Muscle of leg (tissue), 11 donors: ENCODE measurements around the gene IMMT. TPM values are rescaled to one million over a fixed set of nuclear protein-coding genes. Genes with fewer than 3 reads are reported as not detected.

Experiments
- DNase-seq: peaks from one replicate; pipeline ENCODE4 v3.0.0; 2013
- H3K27ac ChIP-seq: one replicate; pipeline ENCODE4 v1.5.1; 2013; ENCODE audit warnings: mild to moderate bottlenecking, low read length, control low read depth
- H3K27me3 ChIP-seq: one replicate; pipeline ENCODE4 v1.6.1; 2013; ENCODE audit warnings: low read length; ENCODE audit not compliant: control insufficient read depth, insufficient read depth
- H3K36me3 ChIP-seq: one replicate; pipeline ENCODE4 v1.6.1; 2013; ENCODE audit warnings: low read length; ENCODE audit not compliant: control insufficient read depth, insufficient read depth
- H3K4me1 ChIP-seq: one replicate; pipeline ENCODE4 v1.6.1; 2013; ENCODE audit warnings: low read length; ENCODE audit not compliant: control insufficient read depth, insufficient read depth
- H3K4me3 ChIP-seq: one replicate; pipeline ENCODE4 v1.5.1; 2013; ENCODE audit warnings: low read length, control low read depth
- H3K9me3 ChIP-seq: replicated peaks from 2 replicates; pipeline ENCODE4 v1.6.1; 2013; ENCODE audit warnings: low read depth, low read length; ENCODE audit not compliant: control insufficient read depth
- WGBS: methylation state at CpG from one replicate; pipeline ENCODE4 v1.1.5; 2013; ENCODE audit warnings: missing lambda C conversion rate; ENCODE audit not compliant: insufficient coverage; 5-methylcytosine and 5-hydroxymethylcytosine counted together
- polyA plus RNA-seq, 8 donors: library from polyadenylated mRNA; unstranded; fragments of 120-200 nt; gene quantifications; one replicate each; pipeline versions ENCODE4 v1.2.1 to v1.2.3, GENCODE V29; 2013; ENCODE audit warnings: inconsistent platforms in 1 of 8, low replicate concordance in 1 of 8; ENCODE audit not compliant: insufficient read length in 8 of 8, insufficient read depth in 1 of 8
- total RNA-seq: library from RNA; stranded (reverse); fragments of 120-200 nt; gene quantifications from one replicate; pipeline ENCODE4 v1.2.4, GENCODE V29; 2013

The IMMT gene
- total and polyA plus RNA-seq, 9 donors, result 47.7 to 78.2 (median 67.4) TPM

DNA sequence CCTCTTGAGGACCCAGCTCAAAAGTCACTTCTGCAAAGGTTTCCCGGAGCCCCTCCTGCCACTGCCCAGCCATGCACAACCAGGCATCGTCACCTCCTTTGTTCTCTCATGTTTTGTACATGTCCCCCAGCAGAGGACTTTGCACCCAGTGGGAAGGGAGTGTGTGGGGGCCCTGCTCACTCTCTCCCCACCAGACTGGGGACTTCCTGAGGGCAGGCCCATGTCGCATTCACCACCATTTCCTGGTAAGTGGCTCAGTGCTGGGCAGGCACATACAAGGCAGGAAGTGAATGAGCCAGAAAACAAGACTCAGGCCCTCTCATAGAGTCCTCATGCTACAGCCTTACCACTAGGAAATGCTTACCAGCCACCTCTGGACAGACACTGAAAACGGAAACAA is 22.9 kb upstream of the IMMT start:
- 82% methylated on average over 2 of the region's 4 CpGs for WGBS
- peaks cover 19% of the 10 kb centered on the region for H3K4me1 ChIP-seq

DNA sequence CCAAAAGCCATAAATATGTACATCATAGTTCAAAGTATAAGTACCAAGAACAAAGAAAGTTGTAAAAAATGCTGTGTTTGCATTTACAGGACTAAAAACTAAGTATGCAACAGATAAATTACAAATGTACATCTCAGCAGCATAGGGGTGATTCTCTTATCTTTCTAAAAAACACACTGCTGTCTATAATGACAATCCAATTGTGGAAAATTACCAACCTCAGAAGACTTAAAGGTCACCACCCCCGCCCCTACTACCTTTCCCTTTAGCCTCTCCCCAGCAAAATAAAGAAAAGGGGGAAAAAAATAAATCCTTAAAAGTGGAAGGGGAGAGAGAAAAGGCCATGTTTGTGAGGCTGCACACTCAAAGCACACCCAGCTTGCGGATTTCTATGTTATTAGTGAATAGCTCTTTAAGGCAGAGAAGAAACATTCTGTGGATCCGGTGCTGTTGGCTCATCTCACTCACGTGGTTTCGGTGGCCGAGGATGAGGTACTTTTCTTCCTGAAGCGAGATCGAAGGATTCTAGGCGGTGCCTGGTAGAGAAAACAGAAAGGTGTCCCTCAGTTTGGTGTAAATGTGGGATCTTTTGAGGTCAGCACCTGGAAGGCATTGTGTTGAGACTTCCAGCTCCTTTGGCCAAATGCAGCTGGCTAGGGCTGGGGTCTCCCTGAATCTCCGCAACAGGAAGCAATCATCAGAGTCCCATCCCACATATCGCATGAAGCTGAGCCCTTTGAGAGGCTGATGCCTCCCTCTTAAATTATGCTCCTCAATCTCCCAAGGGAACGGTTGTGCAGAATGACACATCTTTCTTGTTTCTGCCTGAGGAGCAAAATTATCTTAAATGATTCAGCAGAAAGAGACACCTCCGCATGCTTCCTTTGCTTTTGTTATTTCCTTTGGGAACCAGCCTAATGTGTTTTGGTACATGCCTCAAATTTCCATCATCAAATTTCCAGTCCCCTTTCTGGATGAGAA is 21.6 kb upstream of the IMMT start:
- H3K4me3 ChIP-seq, result no peak overlapping the region
- no peaks in the 10 kb centered on the region for H3K9me3 ChIP-seq
- no peak for DNase-seq
- peaks cover 9% of the 10 kb centered on the region for H3K4me1 ChIP-seq
- peaks cover 9% of the 10 kb centered on the region for H3K36me3 ChIP-seq
- H3K27ac ChIP-seq, result no peak overlapping the region
- no peaks in the 10 kb centered on the region for H3K27me3 ChIP-seq
- 45% methylated on average over 12 of the region's 13 CpGs for WGBS

More for the DNA sequence above, 22.9 kb upstream of the IMMT start:
- Histone ChIP-seq H3K27me3 (no peaks in the 10 kb centered on the region), H3K9me3 (no peaks in the 10 kb centered on the region), H3K27ac (no peak overlapping the region), H3K36me3 (peaks cover 6% of the 10 kb centered on the region), H3K4me3 (no peak overlapping the region)
- no peak for DNase-seq

DNA sequence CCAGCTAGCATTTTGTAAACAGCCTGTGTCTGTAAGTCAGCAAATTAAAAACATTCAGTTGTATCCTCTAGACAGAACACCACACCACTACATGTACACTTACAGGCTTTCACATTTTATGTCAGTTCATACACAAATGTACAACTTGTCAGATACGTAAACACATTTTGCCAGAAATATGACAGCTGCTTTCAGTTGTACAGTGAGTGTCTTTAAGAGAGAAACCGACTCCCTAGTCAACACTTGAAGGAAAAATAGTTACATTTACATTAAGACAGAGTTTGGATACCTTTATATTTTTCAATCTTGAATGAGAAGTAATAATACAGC is 19.2 kb upstream of the IMMT start:
- Histone ChIP-seq H3K9me3 (no peaks in the 10 kb centered on the region), H3K4me1 (no peaks in the 10 kb centered on the region), H3K27ac (no peak overlapping the region), H3K36me3 (peaks cover 20% of the 10 kb centered on the region), H3K27me3 (no peaks in the 10 kb centered on the region), H3K4me3 (no peak overlapping the region)
- DNase-seq, result no peak
- WGBS, result no CpG with 5 or more reads among the region's 2 CpGs

DNA sequence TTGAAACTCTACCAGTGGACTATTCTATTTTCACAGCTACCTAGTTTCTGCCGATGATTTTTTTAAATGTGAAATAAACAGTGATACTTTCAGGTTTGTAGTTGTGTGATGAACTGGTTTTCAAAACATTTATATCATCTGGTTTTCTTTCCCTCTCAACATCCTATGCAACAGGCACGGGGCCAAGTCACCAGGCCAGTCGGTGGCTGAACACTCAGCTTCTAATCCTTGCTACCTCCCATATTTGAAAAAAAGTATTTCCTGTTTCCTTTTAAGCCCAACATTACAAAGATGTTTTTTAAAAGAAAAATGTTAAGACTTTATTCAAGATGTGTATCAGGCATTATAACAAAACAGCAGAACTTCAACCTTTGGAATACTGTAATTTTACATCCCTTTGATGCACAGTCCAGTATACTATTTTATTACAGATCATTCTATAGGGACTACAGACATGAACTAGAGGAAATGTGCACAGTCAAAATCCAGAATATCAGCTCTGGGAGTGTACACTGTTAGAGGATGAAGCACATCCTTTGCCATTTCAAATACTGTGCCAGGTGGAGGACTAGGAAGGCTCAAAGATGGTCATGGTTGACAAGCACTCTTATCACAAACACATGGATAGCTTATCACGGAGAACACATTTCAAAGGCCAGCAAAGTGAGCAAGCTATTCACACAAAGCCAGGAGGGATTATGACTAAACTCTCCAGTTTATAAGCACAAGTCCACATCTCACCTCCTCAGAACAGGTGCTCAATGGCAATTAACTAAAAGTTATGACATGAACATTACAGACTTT is 18.6 kb upstream of the IMMT start:
- H3K9me3 ChIP-seq, result no peaks in the 10 kb centered on the region
- no peak overlapping the region for H3K4me3 ChIP-seq
- H3K4me1 ChIP-seq, result no peaks in the 10 kb centered on the region
- H3K36me3 ChIP-seq, result peaks cover 21% of the 10 kb centered on the region
- no peaks in the 10 kb centered on the region for H3K27me3 ChIP-seq
- no peak for DNase-seq
- whole genome bisulfite sequencing, result no CpG with 5 or more reads among the region's 4 CpGs
- no peak overlapping the region for H3K27ac ChIP-seq

DNA sequence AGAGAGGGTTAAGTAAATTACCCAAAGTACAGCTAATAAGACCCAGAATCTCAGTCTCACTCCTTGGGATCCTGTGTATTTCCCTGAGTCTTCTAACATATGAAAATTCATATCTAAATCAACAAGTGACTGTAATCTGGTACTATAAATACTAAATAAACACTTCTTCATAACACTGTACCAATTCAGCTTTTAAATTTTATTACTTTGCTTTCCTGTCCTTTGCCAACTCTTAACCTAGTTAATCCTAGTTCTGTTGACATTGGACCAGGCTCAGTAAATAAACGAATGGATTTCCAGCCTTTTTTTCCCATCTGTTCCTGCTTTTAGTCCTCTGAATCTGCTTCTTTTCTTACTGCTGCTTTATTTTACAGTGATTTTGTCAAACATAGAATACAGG is 17.8 kb upstream of the IMMT start:
- H3K4me1 ChIP-seq, result no peaks in the 10 kb centered on the region
- no CpG with 5 or more reads among the region's 1 CpG for WGBS
- H3K36me3 ChIP-seq, result peaks cover 25% of the 10 kb centered on the region
- H3K27ac ChIP-seq, result no peak overlapping the region
- H3K27me3 ChIP-seq, result no peaks in the 10 kb centered on the region
- no peaks in the 10 kb centered on the region for H3K9me3 ChIP-seq
- H3K4me3 ChIP-seq, result no peak overlapping the region
- DNase-seq, result no peak

DNA sequence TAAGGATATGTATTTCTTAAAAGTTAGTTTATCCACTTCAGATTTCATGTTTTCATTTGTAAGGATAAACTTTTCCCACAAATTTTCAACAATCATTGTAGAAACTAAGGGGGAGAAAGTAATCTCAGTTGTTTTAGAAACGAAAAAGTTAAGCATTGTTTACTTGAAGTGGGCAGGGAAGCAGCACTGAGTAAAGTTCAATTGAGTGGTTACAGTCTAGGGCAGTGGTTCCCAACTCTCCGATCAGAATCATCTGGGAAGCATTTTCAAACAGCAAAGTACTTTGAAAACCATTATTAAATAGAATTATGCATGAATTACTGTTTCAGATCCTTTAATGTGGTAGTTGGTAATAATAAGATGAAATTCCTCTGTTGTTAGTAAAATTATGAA is 16.5 kb upstream of the IMMT start:
- Histone ChIP-seq H3K4me3 (no peak overlapping the region), H3K4me1 (no peaks in the 10 kb centered on the region), H3K27ac (no peak overlapping the region), H3K9me3 (no peaks in the 10 kb centered on the region), H3K36me3 (peaks cover 33% of the 10 kb centered on the region), H3K27me3 (no peaks in the 10 kb centered on the region)
- WGBS, result no CpG with 5 or more reads among the region's 2 CpGs
- DNase-seq, result no peak

DNA sequence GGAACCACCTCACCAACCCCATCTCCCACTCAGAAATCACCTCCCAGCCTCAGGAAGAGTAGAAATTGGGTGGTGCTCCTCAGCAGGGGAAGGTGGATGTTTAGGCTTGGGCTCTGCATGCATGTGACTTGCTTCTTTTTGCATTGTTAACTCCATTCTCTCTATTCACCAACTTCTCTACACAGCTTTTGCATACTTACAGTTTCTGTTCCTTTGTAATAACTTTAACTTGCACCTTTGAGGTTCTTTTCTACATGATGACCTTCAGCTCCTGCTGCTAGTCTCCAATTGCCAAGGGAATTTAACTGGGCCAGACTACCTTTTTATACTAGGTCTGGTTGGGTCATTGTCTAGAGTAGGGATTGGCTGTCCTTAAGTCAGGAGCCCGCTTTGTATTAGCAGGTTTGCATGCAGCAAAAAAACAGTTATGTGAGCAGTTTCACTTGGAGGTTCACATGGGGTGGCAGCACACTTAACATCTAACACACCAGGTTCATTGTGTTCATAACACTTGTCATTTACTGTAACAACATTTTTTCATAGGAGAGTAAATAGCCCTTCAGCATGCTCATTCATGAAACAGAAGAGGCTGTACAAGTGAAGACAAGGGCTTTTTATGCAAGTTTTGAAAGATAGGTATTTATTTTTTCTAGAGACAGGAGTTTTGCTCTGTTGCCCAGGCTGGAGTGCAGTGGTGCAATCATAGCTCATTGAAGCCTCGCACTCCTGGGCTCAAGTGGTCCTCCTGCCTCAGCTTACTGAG is 16.0 kb upstream of the IMMT start:
- H3K9me3 ChIP-seq, result no peaks in the 10 kb centered on the region
- no peaks in the 10 kb centered on the region for H3K4me1 ChIP-seq
- WGBS, result no CpG with 5 or more reads among the region's 2 CpGs
- H3K36me3 ChIP-seq, result peaks cover 39% of the 10 kb centered on the region
- H3K27me3 ChIP-seq, result no peaks in the 10 kb centered on the region
- DNase-seq, result no peak
- no peak overlapping the region for H3K4me3 ChIP-seq
- H3K27ac ChIP-seq, result no peak overlapping the region

DNA sequence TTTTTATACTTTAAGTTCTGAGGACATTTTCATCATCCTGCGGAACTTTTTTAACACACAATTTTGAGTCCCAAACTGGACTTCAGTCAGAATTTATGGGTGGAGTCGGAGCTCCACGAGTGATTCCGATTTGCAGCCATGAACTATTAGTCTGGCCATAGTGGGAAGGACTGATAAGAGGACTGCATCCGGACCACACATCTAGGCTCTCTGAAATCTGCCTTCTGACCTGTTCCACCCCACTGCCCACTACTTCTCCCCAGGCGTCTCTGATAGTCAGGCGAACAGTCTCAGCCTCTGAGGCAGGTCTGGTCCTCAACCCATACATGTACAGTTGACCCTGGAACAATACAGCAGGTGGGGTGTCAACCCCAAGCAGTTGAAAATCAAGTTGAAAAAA is 9.2 kb upstream of the IMMT start:
- WGBS, result no CpG with 5 or more reads among the region's 7 CpGs
- Histone ChIP-seq H3K4me3 (no peak overlapping the region), H3K9me3 (no peaks in the 10 kb centered on the region), H3K27me3 (no peaks in the 10 kb centered on the region), H3K27ac (no peak overlapping the region), H3K36me3 (peaks cover 30% of the 10 kb centered on the region), H3K4me1 (no peaks in the 10 kb centered on the region)
- DNase-seq, result no peak

DNA sequence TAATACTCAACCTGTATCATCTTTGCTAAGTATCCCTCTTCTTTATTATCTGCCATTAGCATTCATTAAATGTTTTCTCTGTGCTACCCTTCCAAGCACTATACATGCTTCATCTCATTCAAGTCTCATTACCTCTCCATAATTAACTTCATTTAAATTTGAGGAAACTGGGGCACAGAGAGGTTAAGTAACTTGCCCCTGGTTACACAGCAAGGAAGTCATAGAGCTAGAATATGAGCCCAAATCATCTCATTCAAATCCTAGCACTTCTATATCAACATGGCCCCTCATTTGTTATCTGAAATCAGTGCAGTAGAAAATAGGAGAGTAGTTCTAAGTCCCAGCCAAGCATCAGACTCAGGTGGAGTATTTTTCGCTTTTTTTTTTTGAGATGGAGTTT is 8.4 kb upstream of the IMMT start:
- H3K27ac ChIP-seq, result no peak overlapping the region
- H3K36me3 ChIP-seq, result peaks cover 26% of the 10 kb centered on the region
- WGBS, result no CpG with 5 or more reads among the region's 1 CpG
- H3K4me1 ChIP-seq, result no peaks in the 10 kb centered on the region
- DNase-seq, result no peak
- H3K9me3 ChIP-seq, result no peaks in the 10 kb centered on the region
- H3K27me3 ChIP-seq, result no peaks in the 10 kb centered on the region
- no peak overlapping the region for H3K4me3 ChIP-seq

DNA sequence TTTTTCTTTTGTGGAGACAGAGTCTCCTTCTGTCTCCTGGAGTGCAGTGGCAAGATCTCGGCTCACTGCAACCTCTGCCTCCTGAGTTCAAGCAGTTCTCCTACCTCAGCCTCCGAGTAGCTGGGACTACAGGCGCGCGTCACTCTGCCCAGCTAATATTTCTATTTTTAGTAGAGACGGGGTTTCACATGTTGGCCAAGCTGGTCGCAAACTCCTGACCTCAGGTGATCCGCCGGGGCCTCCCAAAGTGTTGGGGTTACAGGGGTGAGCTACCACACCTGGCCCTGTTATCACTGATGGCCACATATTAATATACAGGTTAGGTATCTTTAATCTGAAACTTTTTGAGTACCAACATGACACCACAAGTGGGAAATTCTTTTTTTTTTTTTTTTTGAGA is 7.4 kb upstream of the IMMT start:
- Histone ChIP-seq H3K4me1 (no peaks in the 10 kb centered on the region), H3K4me3 (no peak overlapping the region), H3K27ac (no peak overlapping the region), H3K36me3 (peaks cover 23% of the 10 kb centered on the region), H3K9me3 (no peaks in the 10 kb centered on the region), H3K27me3 (no peaks in the 10 kb centered on the region)
- no CpG with 5 or more reads among the region's 9 CpGs for WGBS
- DNase-seq, result no peak
